HG03095 (cell line): ENCODE data around the gene FYB1.
"Not testable (repeated sequence)": the region's sequence is repeated elsewhere in the genome, so short reads cannot be mapped to it uniquely, and the experiment has no call there.

ENCODE experiments used
- ATAC-seq: cut with Tn5 transposase; IDR thresholded peaks from one replicate; pipeline ENCODE4 v1.9.1; 2021; ENCODE audit warnings: moderate library complexity; ENCODE audit not compliant: unreplicated experiment

Gene FYB1

DNA sequence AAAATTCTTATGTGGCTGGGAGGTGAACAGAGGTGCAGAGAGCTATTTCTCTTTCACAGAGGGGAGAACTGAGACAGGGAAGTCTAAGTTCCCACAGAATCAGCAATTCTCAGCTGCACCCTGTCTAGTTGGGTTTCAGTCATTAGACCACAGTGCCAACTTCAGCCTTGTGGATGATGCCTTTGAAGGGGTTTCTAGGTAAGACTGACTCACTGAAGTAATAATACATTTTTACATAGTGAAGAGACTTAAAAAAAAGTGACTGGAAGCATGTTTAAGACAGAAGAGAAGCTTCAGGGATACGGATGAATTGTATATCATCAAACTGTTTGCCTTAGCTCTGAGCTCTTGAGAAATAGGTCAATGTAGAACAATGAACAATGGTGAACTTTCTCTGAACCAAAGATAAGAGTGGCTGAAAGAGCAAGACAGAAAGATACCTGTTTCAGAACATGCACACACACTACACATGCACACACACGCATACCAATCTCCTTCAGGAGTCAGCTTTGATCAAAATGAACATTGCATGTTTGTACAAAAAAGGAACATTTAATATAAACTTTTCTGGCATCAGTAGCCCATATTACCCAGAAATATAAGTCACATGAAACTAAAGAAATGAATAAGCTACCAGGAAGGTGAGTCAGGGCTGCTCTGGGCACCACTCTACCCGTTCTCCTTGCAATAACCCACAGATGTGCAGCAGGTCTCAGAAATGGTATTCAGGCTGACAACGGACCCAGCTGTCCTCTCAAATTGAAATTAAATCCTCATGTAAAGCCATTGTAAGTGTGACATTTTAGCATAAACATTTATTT, 12.6 kb upstream of the FYB1 start:
- no peak for ATAC-seq

DNA sequence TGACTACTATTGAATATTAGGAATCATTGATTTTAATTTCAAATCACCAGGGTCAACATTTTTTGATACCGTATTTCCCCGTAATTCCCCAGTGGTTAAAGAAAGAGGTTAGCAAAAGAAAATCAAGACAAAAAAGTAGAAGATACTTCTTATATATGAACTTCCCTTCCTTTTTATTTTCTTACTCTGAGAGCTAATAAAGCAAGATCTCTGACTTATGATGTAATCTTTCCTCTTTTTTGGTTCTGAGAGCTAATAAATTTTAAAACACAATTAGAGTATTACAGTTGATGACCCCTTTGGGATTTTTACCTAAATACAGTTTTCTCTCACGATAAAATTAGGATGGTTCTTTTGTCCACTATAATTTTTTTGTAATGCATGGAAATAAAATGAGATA, 9.2 kb upstream of the FYB1 start:
- no peak for ATAC-seq

DNA sequence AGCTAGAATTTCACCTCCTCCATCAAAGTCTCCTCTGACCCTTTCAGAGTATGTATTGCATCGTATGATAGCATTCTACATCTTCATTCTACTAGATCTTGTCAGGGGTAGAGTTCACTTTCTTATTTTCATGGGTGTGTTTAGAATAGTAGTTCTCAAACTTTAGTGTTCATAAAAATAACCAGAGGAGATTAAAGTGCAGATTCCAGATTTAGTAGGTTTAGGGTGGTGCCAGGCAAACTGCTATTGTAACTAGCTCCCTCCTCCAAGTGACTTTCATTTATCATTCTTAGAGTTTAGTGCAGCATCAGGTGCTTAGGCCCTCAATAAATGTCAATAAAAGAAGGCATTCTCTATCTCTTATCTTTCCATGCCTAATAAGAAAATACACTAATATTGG, 7.2 kb upstream of the FYB1 start:
- ATAC-seq: no peak

DNA sequence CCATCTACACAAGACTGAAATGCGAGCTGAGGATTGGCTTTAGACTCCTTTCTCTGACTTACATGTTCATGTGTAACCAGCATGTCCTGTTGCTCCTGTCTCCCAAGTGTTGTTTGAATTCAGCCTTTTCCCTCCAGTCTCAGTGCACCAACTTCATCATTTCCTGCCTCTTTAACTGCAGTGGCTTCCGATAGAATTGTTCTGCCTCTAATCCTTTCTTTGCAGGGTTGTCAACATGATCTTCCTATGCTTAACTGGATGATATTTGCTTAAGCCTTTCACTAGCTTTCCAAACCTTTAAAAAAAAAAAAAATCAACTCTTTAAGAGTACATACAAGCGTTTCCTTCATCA, 6.7 kb upstream of the FYB1 start:
- ATAC-seq: no peak

DNA sequence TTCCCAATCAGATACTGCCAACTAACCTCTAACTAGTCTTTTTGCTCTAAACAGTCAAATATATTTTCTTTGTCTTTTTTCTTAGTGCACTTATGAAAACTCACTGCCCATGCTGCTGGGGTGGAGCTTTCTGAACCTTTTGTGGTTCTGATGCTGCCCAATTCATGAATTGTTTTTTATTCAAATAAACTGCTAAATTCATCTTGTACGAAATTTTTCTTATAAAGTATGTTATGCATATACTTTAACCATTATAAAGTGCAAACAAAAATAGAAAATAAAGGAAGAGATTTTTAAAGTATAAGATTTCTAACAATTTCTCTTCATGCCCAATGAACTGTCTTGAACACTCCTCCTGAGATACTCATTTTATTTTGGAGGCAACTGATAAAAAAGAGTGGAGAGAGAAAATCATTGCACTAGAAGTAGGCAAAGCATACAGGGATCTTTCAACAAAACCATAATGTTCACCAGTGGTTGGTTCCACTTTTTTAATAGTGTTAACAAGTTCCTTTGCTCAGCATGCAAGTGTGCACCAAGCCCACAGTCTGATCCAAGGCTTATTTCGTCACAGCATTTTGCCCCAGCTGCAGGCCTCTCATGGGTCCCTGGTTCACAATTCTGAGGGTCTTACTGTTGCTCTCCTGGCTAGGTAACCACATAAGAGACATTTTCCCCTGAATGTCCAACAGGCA, 6.2 kb upstream of the FYB1 start:
- no peak for ATAC-seq

DNA sequence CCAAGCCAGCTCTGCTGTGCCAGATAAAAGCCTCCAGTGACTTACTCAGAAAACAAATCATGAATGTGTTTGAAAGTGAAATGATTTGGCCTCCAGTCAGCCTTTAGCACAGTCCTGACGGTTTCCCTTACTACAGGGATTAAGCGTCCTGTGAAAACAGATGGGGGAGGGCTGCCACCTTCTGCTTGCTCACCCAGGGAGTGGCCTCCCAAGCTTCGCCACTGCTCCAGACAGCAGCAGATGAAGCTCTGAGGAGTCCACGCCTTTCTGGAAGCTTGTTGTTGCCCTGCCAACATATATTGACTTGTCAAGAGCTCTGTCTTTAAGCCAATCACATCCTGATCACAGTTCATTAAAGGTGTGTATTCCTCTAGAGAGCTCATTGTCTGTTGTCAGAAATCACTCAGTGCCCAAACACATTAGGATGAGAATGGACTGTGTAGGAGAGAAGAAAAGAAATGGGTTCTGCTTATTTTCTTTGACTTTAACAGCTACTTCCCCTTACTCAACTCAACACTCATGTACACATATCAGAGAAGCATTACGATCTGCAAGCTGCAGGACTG, 4.9 kb upstream of the FYB1 start:
- ATAC-seq: no peak

GRCh38 chr5:39223565-39224156, 4.3 kb upstream of the FYB1 start:
- no peak for ATAC-seq

- ATAC-seq: not testable (repeated sequence)
Observed at GRCh38 chr5:39221671-39222070, 2.3 kb upstream of the FYB1 start.

DNA sequence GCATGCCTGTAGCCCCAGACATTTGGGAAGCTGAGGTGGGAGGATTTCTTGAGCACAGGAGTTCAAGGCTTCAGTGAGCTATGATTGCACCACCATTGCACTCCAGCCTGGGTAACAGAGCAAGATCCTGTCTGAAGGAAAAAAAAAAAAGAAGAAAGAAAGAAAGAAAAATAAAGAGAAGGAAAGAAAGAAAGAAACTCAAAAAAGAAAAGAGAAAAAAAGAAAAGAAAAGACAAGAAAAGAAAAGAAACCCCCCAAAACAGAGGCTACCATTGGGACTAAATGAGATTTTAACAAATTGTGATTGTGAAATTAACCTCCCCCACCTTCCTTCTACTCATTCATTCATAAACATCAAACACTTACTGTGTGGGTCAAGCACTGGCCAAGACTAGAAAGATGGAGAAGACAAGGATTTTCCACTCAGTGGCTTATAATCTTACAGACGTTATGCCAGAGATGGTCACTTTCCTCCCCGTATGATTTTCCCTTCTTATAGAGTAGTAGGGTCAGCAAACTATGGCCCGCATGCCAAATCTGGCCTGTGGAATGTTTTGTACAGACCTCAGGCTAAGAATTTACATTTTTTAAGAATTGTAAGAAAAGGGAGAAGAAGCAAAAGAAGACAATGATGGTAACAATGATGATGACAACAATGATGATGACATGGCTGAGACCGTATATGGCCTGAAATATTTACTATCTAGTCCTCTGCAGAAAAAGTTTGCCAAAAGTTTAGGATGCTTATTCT, 1.1 kb upstream of the FYB1 start:
- no peak for ATAC-seq

DNA sequence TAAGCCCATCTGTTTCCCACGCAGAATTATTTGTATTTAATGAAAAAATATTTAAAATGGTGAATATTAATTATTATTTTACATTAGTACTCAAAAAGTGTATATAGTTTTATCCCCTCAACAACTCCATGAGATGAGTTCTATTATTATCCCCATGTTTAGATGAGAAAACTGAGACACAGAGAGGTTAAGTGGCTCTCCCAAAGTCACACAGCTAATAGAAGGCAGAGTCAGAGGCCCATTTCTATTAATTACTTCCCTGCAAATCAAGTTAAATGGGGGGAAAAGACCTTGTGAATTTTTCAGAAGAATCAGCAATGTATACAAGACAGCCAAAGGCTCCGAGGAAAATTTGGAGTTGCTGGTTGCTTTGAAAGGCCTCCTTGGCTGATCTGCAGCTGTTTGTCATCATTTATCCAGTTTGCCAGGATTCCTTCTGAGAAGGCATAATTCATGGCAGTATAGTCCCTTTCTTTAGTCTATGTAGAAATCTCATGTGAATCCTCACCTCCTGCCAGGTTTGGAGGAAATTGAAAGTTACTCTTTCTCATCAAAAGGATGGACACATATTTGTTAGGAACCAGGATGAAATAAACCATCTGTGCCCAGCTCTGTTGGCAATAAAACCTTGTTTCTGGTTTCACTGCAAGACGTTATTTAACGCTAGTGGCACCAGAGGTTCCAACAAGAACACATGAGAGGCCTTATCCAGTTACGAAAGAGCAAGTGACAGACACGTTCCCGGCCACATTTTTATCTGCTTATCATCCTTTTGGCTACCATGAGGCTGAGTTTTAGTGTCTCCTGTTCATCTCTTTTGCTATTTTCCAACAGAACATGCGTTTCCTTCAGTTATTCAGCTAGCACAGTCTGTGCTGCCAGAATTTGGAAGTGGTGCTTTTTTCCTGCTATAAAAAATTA, 621 bp downstream of the FYB1 start:
- ATAC-seq: no peak

GRCh38 chr5:39217365-39218281, 1.7 kb downstream of the FYB1 start:
- ATAC-seq: peak; percentile 85

GRCh38 chr5:39216631-39217030, 2.7 kb downstream of the FYB1 start:
- ATAC-seq: no peak

GRCh38 chr5:39215857-39216256, 3.5 kb downstream of the FYB1 start:
- ATAC-seq: no peak

DNA sequence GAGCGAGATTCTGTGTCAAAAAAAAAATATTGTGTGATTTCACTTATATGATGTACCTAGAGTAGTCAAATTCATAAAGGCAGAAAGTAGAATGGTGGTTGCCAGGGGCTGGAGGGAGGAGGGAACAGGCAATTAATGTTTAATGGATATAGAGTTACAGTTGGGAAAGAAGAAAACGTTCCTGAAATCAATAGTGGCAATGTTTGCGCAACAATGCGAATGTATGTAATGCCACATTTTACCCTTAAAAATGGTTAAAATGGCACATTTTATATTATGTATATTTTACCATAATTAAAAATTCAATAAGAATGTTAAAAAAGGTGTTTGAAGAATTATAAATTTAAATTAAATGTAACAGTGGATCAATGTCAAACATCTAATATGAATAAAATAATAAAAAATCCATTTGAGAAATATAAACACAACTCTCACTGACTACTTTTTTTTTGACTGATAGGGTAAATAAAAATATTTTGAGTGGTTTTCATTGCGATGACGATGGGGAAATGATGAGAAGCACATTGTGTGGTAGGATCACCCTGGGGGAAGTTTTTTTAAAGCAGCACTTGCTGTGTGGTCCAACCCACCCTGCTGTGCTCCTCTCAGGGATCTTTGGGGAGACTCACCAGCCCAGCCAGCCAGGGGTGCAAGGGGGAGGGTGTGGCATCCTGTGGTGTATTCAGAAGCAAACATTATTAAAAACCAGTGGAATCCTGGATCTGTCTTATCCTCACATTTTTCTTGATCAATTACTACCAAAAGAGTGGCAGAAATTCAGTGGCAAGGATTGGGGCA, 4.3 kb downstream of the FYB1 start:
- no peak for ATAC-seq

DNA sequence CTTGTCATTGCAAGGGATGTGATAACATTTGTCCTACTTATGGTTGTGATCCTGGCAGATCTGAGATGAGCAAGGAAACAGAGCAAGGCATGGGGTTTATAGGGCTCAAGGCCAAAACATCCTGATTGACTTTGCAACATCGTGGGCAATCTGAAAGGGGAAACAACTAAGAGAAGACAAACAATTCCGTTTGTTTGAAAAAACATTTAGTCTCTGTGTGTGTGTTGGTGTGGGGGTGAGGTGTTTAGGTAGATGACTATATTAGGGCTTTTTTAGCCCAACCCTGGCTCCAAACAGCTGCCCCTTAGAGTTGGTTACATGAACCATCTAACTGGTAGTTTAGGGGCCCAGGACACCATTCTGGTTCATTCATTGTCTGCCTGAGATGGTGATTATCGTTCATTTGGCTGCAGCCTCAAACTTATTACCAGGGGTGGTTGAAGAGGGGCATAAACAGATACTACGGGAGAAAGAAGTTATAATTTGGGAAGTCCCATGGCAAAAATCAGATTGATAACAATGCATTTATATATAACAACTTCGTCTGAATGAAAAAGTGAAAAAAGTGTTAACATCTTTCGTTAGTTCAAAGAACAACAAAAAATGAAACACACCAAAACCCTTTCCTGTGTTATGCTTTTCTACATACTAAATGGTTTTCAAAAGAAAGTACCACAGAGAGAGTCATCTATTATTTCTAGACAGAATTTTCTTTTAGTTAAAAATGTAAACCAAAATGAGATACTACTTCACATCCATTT, 5.7 kb downstream of the FYB1 start:
- no peak for ATAC-seq

DNA sequence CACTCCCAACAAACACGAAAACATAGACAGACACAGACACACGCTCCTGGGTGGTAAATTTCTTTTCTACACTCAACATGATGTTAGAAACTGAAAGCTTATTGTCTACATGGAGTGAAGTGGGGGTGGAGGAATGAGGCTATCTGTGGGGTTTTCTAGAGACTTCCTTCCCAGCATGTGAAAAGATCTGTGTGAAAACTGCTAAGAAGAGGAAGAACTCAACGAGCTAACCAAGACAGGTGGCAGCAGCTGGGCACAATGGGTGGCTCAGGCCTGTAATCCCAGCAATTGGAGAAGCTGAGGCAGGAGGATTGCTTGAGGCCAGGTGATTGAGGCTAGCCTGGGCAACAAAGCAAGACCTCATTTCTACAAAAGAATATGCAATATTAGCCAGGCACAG, 7.6 kb downstream of the FYB1 start:
- ATAC-seq: no peak

- ATAC-seq: no peak
Observed at GRCh38 chr5:39209924-39210323, 9.4 kb downstream of the FYB1 start.

GRCh38 chr5:39208471-39208870, 10.9 kb downstream of the FYB1 start:
- no peak for ATAC-seq
